Lower leg skin (tissue), 3 donors: Measurements from ENCODE around the gene CD52.

ENCODE experiments used
- CTCF ChIP-seq, 3 donors: fragments of 450-650 bp; IDR thresholded peaks; one replicate each; pipeline ENCODE4 v1.5.1; 2016; ENCODE audit warnings: antibody characterized with exemption in 3 of 3, mild to moderate bottlenecking in 3 of 3, moderate library complexity in 2 of 3
- POLR2A ChIP-seq, 2 donors: fragments of 450-650 bp; IDR thresholded peaks; one replicate each; pipeline ENCODE4 v1.6.1; 2016 to 2017; ENCODE audit warnings: antibody characterized with exemption in 2 of 2, mild to moderate bottlenecking in 1 of 2, moderate library complexity in 1 of 2

- TF ChIP-seq CTCF (IDR thresholded peaks at IDR 0.05) (no peak), POLR2A (IDR thresholded peaks at IDR 0.05) (no peak)
Observed at GRCh38 chr1:26283871-26284596, 33.7 kb upstream of the CD52 start.
